Amniotic epithelial cell (primary cell): ENCODE data around the gene NPHP3.
A peak's percentile ranks its signal among the peaks of the same experiment; 100 is the strongest.

Experiments
- DNase-seq: peaks from one replicate; pipeline ENCODE4 v3.0.0-alpha.2; 2010; ENCODE audit warnings: low read depth

Gene NPHP3

DNA sequence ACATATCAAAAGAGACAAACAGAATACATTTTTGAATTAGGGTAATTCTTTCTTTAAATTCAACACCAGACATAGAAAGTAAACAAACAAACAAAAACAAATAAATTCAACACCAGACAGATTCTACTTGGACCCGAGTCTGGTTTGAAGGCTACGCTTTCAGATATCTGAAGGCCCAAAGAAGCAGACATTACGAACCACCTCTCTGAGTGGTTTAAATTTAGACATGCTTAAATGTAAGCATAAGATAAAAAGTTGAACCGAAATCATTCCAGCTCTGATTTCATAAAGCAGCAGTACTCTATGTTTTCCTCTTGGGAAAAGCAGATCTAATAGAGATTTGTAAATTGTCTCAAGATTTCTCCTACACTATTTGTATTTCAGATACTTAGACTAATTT, 32.2 kb downstream of the NPHP3 start:
- no peak for DNase-seq

DNA sequence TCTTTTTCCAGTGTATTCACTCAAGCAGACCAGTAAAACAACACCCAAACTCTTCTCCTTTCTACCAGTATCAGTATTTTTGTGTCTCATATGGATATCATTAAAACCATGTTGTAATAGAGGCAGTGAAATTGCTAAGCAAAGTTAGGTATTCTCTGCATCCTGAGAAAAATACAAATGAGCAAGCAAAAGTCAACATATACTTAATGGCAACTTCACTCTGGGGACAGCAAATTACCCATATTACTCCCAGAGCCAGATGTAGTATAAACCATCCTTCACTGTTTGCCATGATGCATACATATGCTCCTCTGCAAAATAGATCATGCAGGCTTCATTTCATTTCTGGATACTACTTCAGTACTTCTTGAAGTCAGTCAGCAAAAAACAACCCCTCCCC, 40.0 kb downstream of the NPHP3 start:
- DNase-seq: no peak

- DNase-seq: no peak
Measured at GRCh38 chr3:132681421-132681820, 40.8 kb downstream of the NPHP3 start.

- DNase-seq: no peak
Measured at GRCh38 chr3:132679911-132680310, 42.3 kb downstream of the NPHP3 start.

DNA sequence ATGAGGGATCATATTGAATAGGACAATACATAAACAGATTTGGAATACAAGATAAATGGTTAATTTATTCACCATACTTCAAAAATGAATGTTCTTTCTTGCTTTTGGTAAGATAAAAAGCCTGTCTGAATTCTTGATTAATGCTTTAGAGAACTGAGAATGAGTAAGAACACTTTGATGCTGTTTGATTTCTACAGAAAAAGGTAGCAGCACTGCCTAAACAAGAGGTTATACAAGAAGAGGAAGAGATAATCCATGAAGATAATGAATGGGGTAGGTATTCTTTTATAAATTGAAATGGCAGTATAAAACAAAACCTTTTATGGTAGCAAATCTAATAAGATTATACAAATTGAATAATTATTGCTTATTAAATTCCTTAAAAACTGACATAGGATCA, 46.8 kb downstream of the NPHP3 start:
- DNase-seq: no peak

GRCh38 chr3:132669256-132669777, 52.9 kb downstream of the NPHP3 start:
- DNase-seq: no peak

GRCh38 chr3:132665230-132665745, 56.9 kb downstream of the NPHP3 start:
- no peak for DNase-seq

DNA sequence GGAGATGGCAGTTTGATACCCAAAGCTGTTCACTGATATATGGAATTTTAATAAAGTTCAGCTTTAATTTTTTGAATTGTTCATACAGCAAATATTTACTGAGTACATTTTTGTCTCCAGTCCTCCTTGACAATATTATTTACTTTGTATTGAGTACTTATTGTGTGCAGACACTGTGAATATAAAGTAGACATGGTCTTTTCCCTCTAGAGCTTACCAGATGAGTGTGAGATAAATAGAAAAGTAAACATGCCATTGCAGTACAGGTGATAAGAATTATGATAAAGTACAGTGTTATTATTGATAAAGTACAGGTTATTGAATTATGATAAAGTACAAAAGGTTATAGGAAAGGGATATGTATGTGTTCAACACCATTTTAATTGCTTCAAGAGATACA, 60.0 kb downstream of the NPHP3 start:
- DNase-seq: no peak

DNA sequence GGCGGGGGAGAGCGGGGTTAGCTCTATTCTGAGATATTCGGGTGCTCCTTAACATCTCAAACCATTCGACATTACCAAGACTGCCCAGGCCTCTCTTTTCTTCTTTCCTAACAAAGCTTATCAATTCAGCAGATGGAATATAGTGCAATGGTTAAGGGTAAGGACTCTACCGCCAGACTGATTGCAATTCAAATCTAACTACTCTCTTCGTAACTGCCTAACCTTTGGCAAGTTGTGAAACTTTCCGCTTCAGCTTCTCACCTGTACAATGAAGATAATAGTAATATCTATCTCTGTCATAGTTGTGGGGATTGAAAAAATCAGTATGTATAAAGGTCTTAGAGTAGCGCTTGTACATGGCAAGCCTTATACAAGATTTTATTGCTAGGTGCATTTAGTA, 61.1 kb downstream of the NPHP3 start:
- DNase-seq: no peak

DNA sequence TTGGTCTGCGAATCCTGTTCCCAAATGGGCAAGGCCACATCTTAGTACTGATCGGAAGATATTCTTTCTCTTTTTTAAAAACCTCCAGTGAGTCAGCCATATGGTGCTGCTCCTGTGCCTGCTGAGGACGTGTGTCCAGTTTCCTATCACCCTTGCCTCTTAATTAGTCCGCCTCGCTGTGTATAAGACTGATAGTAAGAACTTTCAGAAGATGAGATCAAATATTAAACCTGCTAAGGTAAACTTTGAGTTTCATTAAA, 61.5 kb downstream of the NPHP3 start:
- DNase-seq: no peak

GRCh38 chr3:132660052-132660810, 62.0 kb downstream of the NPHP3 start, which contains the start of gene UBA5:
UBA5 (plus strand) TSS chr3:132660329; CDS start chr3:132660538, 209 bp downstream.
- DNase-seq: peak; percentile 61

- peak; percentile 65 for DNase-seq
Measured at GRCh38 chr3:132659365-132660051, 62.7 kb downstream of the NPHP3 start, which contains the start of gene ACAD11. ACAD11 (minus strand) TSS chr3:132659809; CDS start chr3:132659751, 58 bp downstream.

GRCh38 chr3:132659000-132659364, 63.2 kb downstream of the NPHP3 start:
- DNase-seq: no peak

DNA sequence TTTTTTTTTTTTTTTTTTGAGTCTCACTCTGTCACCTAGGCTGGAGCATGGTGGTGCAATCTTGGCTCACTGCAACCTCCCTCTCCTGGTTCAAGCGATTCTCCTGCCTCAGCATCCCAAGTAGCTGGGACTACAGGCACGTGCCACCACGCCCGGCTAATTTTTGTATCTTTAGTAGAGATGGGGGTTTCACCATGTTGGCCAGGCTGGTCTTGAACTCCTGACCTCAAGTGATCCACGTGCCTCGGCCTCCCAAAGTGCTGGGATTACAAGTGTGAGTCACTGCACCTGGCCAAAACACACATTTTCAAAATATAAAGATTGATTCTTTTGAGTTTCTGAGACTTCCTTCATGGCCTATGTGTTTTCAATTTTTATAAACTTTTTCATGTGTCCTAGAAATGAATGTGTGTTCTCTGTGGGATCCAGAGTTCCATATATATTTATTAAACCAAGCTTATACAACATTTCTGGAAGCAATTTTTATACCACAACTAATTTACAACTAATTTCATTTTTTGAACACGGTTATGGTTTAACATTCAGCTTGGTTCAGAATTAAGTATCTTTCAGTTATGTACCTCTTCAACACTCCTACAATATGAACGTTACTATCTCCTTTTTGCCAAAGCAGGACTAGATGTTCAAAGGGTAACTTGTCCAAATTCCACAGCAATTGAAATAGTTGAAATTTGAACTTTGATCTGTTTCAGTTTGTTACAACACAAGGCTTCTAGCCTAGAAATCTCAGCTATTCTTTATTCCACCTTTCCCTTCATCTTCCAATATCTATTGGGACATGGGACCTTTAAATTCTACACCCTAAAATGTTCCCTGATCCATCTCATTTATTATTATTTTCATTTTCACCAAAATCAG, 64.1 kb downstream of the NPHP3 start:
- DNase-seq: no peak

DNA sequence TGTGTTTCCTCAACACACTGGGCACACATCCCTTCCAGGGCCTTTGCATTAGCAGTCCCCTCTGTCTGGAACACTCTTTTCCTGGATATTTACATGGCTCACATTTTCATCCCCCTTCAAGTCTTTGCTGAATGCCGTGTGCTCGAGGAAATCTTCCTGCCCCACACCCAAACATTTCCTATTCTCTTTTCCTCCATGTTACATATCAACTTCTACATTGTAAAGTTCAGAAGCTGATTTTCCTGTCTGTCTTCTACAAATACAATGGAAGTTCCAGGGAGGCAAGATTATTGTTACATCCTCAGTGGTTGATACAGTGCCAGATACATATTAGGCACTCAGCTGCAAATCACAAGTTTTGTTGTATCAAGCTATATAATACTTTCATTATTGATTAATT, 66.7 kb downstream of the NPHP3 start:
- no peak for DNase-seq

GRCh38 chr3:132654721-132655120, 67.5 kb downstream of the NPHP3 start:
- no peak for DNase-seq

DNA sequence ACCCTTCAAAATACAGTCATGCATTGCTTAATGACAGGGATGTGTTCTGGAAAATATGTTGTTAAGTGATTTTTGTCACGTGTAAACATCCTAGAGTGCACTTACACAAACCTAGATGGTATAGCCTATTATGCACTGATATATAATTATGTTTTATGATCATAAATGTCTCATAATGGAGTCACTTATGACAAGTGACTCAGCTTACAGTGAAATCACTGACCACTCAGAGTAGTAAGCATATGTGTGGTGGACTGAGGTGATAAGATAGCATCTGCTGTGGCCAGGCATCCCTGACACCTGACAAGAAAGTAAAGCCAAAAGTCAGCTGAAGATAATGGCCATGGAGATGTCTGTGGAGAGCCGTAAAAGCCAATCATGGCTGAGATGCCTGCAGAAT, 68.0 kb downstream of the NPHP3 start:
- DNase-seq: peak; percentile 53

GRCh38 chr3:132652640-132653270, 69.5 kb downstream of the NPHP3 start:
- DNase-seq: peak; percentile 63

DNA sequence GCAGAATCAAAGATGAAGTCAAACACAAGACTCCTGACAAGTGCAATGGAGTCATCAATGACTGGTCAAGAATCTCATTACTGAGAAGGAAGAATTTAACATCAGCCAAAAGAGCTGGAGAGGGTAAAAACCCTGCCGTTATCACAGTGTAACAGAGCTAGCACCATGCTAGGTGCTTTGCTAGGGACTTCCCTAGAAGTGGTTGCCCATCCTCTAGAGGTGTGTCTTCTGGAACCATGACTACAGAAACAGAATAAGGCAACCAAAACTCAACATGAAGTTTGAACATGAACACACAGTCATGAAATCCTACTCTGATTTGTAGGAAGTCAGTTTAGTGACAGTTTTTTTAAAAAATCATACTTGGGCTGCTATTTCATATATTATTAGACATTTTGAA, 72.1 kb downstream of the NPHP3 start:
- no peak for DNase-seq

- no peak for DNase-seq
Measured at GRCh38 chr3:132645058-132645457, 77.2 kb downstream of the NPHP3 start.

DNA sequence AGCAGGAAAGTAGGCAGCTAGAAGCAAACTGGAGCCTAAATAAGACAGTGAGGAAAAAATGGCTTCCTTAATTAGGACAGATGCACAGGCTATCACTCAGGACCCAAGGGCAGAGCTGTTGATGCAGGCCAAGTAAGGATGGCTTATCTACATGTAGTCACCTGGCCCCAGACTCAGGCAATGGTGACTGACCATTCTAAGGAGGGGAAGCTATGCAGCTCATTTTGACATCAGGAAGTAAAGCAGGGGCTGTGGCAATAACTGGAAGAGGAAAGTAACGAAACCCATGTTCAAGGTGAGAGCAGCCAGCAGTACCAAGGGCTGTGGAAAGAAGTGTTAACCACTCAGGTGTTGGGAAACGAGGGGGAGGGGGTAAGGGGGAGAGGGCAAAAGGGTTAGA, 78.8 kb downstream of the NPHP3 start:
- DNase-seq: no peak

DNA sequence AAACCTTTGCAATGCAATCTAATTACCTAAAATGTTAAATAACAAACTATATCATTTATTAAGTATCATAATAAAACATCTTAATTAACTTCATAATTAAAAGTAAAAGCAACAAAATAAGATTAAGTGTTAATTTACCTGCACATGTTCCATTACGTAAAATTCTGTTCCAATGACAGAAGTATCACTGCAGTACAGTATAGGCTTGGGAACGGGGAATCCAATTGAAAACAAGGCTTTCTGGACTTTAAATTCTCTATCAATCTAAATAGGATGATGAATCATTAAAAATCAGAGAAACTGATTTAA, 79.7 kb downstream of the NPHP3 start:
- DNase-seq: no peak
